ENCODE measurements around the gene DIP2C. TPM values are rescaled to one million over a fixed set of nuclear protein-coding genes. Genes with fewer than 3 reads are reported as not detected.
"Not testable (repeated sequence)": the region's sequence is repeated elsewhere in the genome, so short reads cannot be mapped to it uniquely, and the experiment has no call there.

DIP2C gene
- total RNA-seq, 1 donor from 2014 or later, result 1.6 TPM

GRCh38 chr10:459743-460142, 229.7 kb downstream of the DIP2C start:
- DNase-seq (ENCODE audit: low spot score), result no peak
- Mint-ChIP-seq H3K27ac (no peak overlapping the region), H3K4me1 (ENCODE audit: low read depth) (no peaks in the 10 kb centered on the region), H3K4me3 (no peak overlapping the region), H3K27me3 (ENCODE audit: insufficient read depth) (peaks cover 14% of the 10 kb centered on the region), H3K36me3 (ENCODE audit: low read depth) (peaks cover 3% of the 10 kb centered on the region), H3K9me3 (no peaks in the 10 kb centered on the region)
- intact Hi-C loops (cut with micrococcal nuclease), result no loop called here

GRCh38 chr10:458421-458851, 231.0 kb downstream of the DIP2C start:
- intact Hi-C loops (cut with micrococcal nuclease), result no loop called here
- Mint-ChIP-seq H3K9me3 (peaks cover under 1% of the 10 kb centered on the region), H3K4me3 (no peak overlapping the region), H3K27ac (no peak overlapping the region), H3K36me3 (ENCODE audit: low read depth) (peaks cover 1% of the 10 kb centered on the region), H3K4me1 (ENCODE audit: low read depth) (no peaks in the 10 kb centered on the region), H3K27me3 (ENCODE audit: insufficient read depth) (peaks cover 14% of the 10 kb centered on the region)
- DNase-seq (ENCODE audit: low spot score), result no peak

- DNase-seq (ENCODE audit: low spot score), result no peak
- intact Hi-C loops (cut with micrococcal nuclease), result no loop called here
- Mint-ChIP-seq H3K27me3 (ENCODE audit: insufficient read depth) (peaks cover 20% of the 10 kb centered on the region), H3K36me3 (ENCODE audit: low read depth) (peaks cover 1% of the 10 kb centered on the region), H3K4me3 (no peak overlapping the region), H3K9me3 (peaks cover 4% of the 10 kb centered on the region), H3K4me1 (ENCODE audit: low read depth) (peaks cover 5% of the 10 kb centered on the region), H3K27ac (no peak overlapping the region)
Measured at GRCh38 chr10:456486-456885, 233.0 kb downstream of the DIP2C start.

GRCh38 chr10:454860-455259, 234.6 kb downstream of the DIP2C start:
- Mint-ChIP-seq H3K36me3 (ENCODE audit: low read depth) (no peaks in the 10 kb centered on the region), H3K4me3 (no peak overlapping the region), H3K9me3 (peaks cover 4% of the 10 kb centered on the region), H3K27ac (no peak overlapping the region), H3K27me3 (ENCODE audit: insufficient read depth) (peaks cover 16% of the 10 kb centered on the region), H3K4me1 (ENCODE audit: low read depth) (peaks cover 21% of the 10 kb centered on the region)
- intact Hi-C loops (cut with micrococcal nuclease), result no loop called here
- DNase-seq (ENCODE audit: low spot score), result no peak

- no peak for DNase-seq (ENCODE audit: low spot score)
- intact Hi-C loops (cut with micrococcal nuclease), result no loop called here
- H3K27me3 Mint-ChIP-seq (ENCODE audit: insufficient read depth), result peaks cover 13% of the 10 kb centered on the region
- H3K4me3 Mint-ChIP-seq, result no peak overlapping the region
- no peak overlapping the region for H3K27ac Mint-ChIP-seq
- no peaks in the 10 kb centered on the region for H3K36me3 Mint-ChIP-seq (ENCODE audit: low read depth)
- H3K9me3 Mint-ChIP-seq, result peaks cover 4% of the 10 kb centered on the region
- H3K4me1 Mint-ChIP-seq (ENCODE audit: low read depth), result peaks cover 22% of the 10 kb centered on the region
Measured at GRCh38 chr10:453647-454046, 235.8 kb downstream of the DIP2C start.

- H3K4me1 Mint-ChIP-seq (ENCODE audit: low read depth), result peaks cover 22% of the 10 kb centered on the region
- peaks cover 13% of the 10 kb centered on the region for H3K27me3 Mint-ChIP-seq (ENCODE audit: insufficient read depth)
- no peak for DNase-seq (ENCODE audit: low spot score)
- H3K9me3 Mint-ChIP-seq, result peaks cover 4% of the 10 kb centered on the region
- intact Hi-C loops (cut with micrococcal nuclease), result no loop called here
- no peaks in the 10 kb centered on the region for H3K36me3 Mint-ChIP-seq (ENCODE audit: low read depth)
- H3K4me3 Mint-ChIP-seq, result no peak overlapping the region
- H3K27ac Mint-ChIP-seq, result no peak overlapping the region
Measured at GRCh38 chr10:452512-453426, 236.7 kb downstream of the DIP2C start.

GRCh38 chr10:451856-452255, 237.6 kb downstream of the DIP2C start:
- H3K4me3 Mint-ChIP-seq, result no peak overlapping the region
- H3K27me3 Mint-ChIP-seq (ENCODE audit: insufficient read depth), result peaks cover 13% of the 10 kb centered on the region
- no peak overlapping the region for H3K27ac Mint-ChIP-seq
- DNase-seq (ENCODE audit: low spot score), result no peak
- intact Hi-C loops (cut with micrococcal nuclease), result loop anchor here (1.0 kb wide), 1 partner anchor 168 kb away; no protein-coding TSS in a partner anchor
- H3K36me3 Mint-ChIP-seq (ENCODE audit: low read depth), result no peaks in the 10 kb centered on the region
- peaks cover 4% of the 10 kb centered on the region for H3K9me3 Mint-ChIP-seq
- peaks cover 22% of the 10 kb centered on the region for H3K4me1 Mint-ChIP-seq (ENCODE audit: low read depth)

- Mint-ChIP-seq H3K36me3 (ENCODE audit: low read depth) (no peaks in the 10 kb centered on the region), H3K27me3 (ENCODE audit: insufficient read depth) (peaks cover 13% of the 10 kb centered on the region), H3K4me3 (peak overlapping the region; percentile 65), H3K4me1 (ENCODE audit: low read depth) (peaks cover 22% of the 10 kb centered on the region), H3K9me3 (peaks cover 4% of the 10 kb centered on the region), H3K27ac (peak overlapping the region; percentile 26)
- intact Hi-C loops (cut with micrococcal nuclease), result loop anchor here (1.0 kb wide), 1 partner anchor 167 kb away; no protein-coding TSS in a partner anchor
- peak; percentile 51 for DNase-seq (ENCODE audit: low spot score)
Measured at GRCh38 chr10:451021-451471, 238.4 kb downstream of the DIP2C start.

- intact Hi-C loops (cut with micrococcal nuclease), result no loop called here
- Mint-ChIP-seq H3K4me3 (no peak overlapping the region), H3K27me3 (ENCODE audit: insufficient read depth) (peaks cover 13% of the 10 kb centered on the region), H3K9me3 (peaks cover 4% of the 10 kb centered on the region), H3K36me3 (ENCODE audit: low read depth) (no peaks in the 10 kb centered on the region), H3K27ac (no peak overlapping the region), H3K4me1 (ENCODE audit: low read depth) (peaks cover 22% of the 10 kb centered on the region)
- DNase-seq (ENCODE audit: low spot score), result no peak
Measured at GRCh38 chr10:450463-450862, 239.0 kb downstream of the DIP2C start.

- DNase-seq (ENCODE audit: low spot score); H3K36me3 Mint-ChIP-seq (ENCODE audit: low read depth); intact Hi-C loops (cut with micrococcal nuclease); H3K27ac Mint-ChIP-seq; H3K9me3 Mint-ChIP-seq; H3K4me3 Mint-ChIP-seq: not testable (repeated sequence)
- H3K4me1 Mint-ChIP-seq (ENCODE audit: low read depth), result peaks cover 22% of the 10 kb centered on the region
- H3K27me3 Mint-ChIP-seq (ENCODE audit: insufficient read depth), result peaks cover 11% of the 10 kb centered on the region
Measured at GRCh38 chr10:449331-449730, 240.1 kb downstream of the DIP2C start.

GRCh38 chr10:443459-443858, 246.0 kb downstream of the DIP2C start:
- H3K9me3 Mint-ChIP-seq, result no peaks in the 10 kb centered on the region
- H3K36me3 Mint-ChIP-seq (ENCODE audit: low read depth), result no peaks in the 10 kb centered on the region
- no peak overlapping the region for H3K27ac Mint-ChIP-seq
- H3K4me3 Mint-ChIP-seq, result no peak overlapping the region
- H3K27me3 Mint-ChIP-seq (ENCODE audit: insufficient read depth), result peaks cover 2% of the 10 kb centered on the region
- no peaks in the 10 kb centered on the region for H3K4me1 Mint-ChIP-seq (ENCODE audit: low read depth)
- intact Hi-C loops (cut with micrococcal nuclease), result no loop called here
- no peak for DNase-seq (ENCODE audit: low spot score)

GRCh38 chr10:442209-442608, 247.3 kb downstream of the DIP2C start:
- Mint-ChIP-seq H3K9me3 (no peaks in the 10 kb centered on the region), H3K4me1 (ENCODE audit: low read depth) (peaks cover 10% of the 10 kb centered on the region), H3K27ac (no peak overlapping the region), H3K4me3 (no peak overlapping the region), H3K36me3 (ENCODE audit: low read depth) (no peaks in the 10 kb centered on the region), H3K27me3 (ENCODE audit: insufficient read depth) (peaks cover 7% of the 10 kb centered on the region)
- no peak for DNase-seq (ENCODE audit: low spot score)
- intact Hi-C loops (cut with micrococcal nuclease), result no loop called here

GRCh38 chr10:441659-442058, 247.8 kb downstream of the DIP2C start:
- intact Hi-C loops (cut with micrococcal nuclease), result no loop called here
- Mint-ChIP-seq H3K27ac (no peak overlapping the region), H3K9me3 (no peaks in the 10 kb centered on the region), H3K27me3 (ENCODE audit: insufficient read depth) (peaks cover 9% of the 10 kb centered on the region), H3K36me3 (ENCODE audit: low read depth) (no peaks in the 10 kb centered on the region), H3K4me1 (ENCODE audit: low read depth) (peaks cover 12% of the 10 kb centered on the region), H3K4me3 (no peak overlapping the region)
- DNase-seq (ENCODE audit: low spot score), result no peak
